Fibroblast of upper back skin (primary cell): ENCODE data around the gene WDR59.

Experiments
- DNase-seq: peaks from one replicate; pipeline ENCODE4 v3.0.0-alpha.2; 2013

The WDR59 gene

DNA sequence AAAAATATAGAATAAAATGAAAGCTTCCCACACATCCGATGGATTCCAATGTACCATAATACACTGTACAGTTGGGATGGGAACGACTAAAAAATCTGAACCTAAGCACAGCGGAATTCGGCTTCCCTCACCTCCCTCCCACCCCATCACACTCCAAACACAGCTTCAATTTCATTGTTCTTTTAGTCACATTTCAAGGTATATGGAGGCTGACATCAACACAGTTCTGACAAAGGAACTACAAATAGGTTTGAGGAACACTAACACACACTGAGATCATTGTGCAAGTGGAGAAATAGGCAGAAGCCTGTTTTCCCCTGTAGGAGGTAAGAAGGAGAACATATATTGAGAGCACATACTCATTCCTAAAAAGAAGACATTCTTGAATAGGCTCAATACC, 85.1 kb downstream of the WDR59 start:
- DNase-seq, result no peak

DNA sequence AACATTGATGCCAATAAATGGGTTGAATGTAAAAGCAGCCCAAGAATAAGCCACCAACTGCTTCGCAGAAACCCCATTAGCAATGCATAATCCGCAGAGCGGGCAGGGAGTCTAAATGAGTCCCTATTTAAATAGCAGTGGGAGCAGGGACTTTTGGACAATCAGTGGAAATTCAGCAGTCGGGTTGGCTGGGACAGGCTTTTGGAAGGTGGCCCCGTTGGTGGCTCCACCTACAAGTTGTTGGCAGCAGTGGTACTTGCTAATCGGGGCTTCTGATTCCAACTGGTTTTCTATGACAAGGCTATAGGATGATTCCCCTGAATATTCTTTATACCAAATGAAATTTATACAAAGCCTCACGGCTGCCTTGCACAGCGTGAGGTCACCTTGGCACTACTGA, 86.3 kb downstream of the WDR59 start:
- no peak for DNase-seq

DNA sequence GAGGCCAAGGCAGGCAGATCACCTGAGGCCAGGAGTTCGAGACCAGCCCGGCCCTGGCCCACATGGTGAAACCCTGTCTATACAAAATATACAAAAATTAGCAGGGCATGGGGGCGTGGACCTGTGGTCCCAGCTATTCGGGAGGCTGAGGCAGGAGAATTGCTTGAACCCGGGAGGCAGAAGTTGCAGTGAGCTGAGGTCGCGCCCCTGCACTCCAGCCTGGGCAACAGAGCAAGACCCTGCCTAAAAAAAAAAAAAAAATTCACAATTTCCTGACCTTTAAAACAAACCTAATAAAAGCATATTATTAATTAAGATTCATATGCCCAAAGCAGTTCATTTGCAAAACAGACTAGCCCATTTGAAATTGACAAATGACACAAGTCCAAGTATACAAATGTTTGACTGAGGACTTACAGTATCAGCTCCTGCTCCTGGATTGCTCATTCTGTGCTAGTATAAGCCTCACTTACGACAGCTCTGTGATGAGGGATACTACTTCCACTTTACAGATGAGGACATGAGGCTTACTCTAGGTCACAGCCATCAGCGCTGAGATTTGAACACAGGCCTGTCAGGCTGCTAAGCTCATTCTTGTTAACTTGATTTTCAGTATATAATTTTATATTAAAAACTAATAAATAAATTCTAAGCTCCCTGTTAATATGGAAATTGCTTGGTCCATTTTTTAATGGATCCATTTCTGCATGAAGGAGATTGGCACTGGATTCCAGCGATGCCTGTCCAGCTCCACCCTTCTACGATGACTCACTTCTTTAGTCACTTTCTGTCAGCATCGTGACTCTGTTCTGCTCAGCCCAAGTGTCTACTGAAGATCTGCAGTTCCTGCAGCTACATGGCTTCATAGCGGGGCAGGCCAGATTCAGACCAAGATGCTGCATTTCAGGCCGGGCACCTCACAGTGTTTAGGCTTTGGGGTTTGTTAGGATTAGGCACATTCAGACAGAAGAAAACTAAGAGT, 88.2 kb downstream of the WDR59 start:
- peak; percentile 30 for DNase-seq

- no peak for DNase-seq
Measured at GRCh38 chr16:74893541-74893940, 91.4 kb downstream of the WDR59 start.

DNA sequence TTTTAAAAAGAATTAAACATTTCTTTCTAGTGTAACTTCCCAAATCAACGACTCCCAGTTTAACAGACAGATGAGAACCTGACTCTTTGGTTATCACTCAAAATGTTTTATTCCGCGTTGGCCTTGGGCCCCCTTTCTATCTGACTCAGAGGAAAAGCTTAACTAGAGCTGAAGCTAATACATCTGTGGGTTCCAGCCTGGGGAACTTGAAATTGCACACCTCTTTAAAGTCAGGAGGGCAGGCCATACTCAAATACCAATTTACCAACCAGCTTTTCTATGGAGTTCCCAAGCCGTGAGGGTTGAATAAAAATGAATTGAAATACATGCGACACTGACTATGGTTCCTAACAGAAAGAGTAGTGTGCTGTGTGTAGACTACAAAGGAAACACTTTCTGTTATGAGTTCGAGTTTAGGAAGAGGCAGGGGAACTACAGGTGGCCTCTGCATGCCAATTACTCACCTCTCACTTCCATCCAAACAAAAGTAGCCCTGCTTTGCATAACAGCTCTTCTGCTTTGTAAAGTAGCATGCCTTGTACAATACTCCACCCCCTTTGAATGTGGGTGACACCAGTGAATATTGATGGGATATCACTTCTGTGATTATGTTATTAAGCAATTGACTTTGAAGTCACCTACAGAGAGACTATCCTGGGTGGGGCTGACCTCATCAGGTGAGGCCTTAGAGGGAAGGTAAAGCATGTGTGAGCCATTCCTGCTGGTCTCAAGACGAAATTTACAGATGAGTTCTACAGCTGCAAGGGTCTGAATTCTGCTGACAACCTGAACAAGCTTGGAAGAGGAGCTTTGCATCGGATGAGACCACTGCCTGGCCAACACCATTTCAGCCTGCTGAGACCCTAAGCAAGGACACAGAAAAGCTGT, 92.1 kb downstream of the WDR59 start:
- DNase-seq, result no peak

- DNase-seq, result no peak
Measured at GRCh38 chr16:74888888-74889287, 96.0 kb downstream of the WDR59 start.

DNA sequence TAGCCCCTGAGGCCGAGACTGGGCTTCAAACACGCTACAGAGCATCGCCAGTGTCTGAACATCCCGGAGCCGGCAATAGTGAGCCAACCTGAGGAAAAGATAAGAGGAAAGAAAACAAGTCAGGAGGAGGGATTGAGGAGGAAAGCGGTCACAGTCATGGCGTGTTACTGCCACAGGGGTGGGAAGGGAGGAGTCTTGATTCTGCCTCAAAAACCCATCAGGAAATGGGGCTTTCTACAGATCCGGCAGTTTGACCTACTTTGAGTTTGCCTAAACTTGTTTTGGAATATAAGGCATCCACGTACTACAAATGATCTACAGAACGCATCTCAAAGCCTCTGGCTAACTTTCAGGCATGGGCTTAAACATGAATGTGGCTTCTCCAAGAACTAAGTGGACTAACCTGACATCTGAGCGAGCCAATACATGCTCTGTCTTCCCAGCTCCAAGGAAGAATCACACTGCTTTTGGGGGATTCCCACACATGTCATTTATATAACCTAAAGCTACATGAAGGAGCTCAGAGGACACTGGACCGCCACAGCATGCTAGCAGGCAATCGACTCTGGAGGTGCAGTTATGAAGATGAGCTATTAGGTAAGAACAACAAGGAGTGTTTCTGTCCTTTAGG, 96.6 kb downstream of the WDR59 start:
- DNase-seq, result no peak

GRCh38 chr16:74887084-74887483, 97.8 kb downstream of the WDR59 start:
- DNase-seq, result no peak

GRCh38 chr16:74877706-74878105, 107.2 kb downstream of the WDR59 start:
- DNase-seq, result no peak

DNA sequence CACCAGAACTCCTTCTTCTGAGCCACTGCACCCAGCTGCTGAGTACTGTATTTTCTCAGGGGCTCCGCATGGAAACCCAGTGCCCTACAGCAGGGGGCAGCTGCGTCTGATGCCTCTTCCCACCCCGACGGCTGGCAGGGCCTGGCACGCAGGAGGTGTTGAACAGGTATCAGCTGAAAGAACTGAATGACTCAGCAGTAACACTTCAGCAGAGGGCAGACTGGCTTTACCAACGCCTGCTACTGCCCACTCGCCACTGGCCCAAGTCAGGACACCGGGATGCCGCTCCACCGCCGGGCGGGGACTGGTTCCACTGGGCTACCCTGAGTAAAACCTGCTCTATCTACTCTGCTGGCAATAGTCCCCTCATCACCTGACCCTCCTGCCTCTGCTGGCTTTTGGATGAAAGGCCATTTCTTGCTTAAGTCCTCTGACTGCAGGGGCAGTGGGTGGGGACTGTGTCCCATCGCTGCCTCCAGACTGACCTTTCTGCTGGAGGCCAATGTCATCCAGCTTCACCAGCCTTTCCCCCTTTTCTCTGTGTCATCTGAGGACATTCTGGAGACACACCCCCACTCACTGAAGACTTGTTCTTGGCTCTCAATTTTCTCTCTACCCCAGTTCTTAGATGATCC, 109.9 kb downstream of the WDR59 start:
- DNase-seq, result no peak

DNA sequence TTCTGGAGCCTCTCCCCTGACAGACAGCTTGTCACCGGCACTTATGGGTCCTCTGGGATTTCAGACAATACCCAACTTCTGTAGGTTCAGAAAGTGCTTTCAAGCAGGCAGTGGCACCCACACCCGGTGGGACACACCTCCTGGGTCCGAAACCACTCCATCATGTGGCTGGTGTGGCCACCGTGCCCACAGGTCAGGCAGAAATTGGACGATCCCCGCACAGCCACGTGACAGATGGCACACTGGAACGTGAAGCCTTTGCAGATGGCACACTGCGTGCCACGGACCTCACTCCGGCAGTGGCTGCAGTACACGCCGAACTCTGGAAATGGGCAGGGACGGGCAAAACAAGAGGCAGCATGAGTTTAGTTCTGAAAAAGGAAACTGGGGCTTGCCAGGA, 110.8 kb downstream of the WDR59 start:
- no peak for DNase-seq

DNA sequence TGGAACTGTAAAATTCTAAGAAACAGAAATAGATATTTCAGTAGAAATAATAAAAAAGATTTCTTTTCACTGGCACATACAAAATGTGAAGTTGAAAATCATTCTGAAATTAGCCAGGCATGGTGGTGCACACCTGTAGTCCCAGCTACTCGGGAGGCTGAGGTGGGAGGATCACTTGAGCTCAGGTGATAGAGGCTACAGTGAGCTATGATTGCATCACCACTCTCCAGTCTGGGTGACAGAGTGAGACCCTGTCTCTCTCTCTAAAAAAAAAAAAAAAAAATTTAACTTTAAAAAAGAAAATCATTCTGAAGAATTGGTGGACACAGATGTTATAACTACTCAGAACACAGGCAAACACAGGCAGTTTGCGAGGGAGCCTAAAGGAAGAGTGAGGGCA, 112.6 kb downstream of the WDR59 start:
- DNase-seq, result no peak

DNA sequence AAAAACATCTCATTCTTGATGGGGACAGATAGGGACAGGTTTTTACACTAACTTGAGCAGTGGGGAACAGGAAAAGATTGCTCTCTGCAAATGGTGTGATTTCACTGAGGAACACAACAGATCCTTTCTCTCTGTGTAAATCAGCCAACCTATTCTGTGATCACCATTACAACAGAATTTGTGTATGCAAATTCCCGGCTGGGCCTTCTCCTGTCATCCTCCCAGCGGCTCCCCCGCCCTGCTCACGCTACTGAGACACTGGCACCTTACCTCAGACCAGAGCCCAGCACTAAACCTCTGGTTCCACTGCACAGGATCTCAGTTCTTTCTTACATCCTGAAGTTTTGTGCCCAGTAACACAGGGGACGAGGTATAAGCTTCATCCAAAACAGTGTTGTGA, 113.3 kb downstream of the WDR59 start:
- DNase-seq, result no peak

- DNase-seq, result peak; percentile 40
Measured at GRCh38 chr16:74868501-74868900, 116.4 kb downstream of the WDR59 start.

GRCh38 chr16:74868035-74868434, 116.9 kb downstream of the WDR59 start:
- no peak for DNase-seq

- no peak for DNase-seq
Measured at GRCh38 chr16:74867281-74867849, 117.6 kb downstream of the WDR59 start.

GRCh38 chr16:74865922-74866598, 118.9 kb downstream of the WDR59 start:
- DNase-seq, result no peak

GRCh38 chr16:74862743-74863244, 122.1 kb downstream of the WDR59 start:
- DNase-seq, result peak; percentile 49

- DNase-seq, result no peak
Measured at GRCh38 chr16:74852500-74852875, 132.4 kb downstream of the WDR59 start.

DNA sequence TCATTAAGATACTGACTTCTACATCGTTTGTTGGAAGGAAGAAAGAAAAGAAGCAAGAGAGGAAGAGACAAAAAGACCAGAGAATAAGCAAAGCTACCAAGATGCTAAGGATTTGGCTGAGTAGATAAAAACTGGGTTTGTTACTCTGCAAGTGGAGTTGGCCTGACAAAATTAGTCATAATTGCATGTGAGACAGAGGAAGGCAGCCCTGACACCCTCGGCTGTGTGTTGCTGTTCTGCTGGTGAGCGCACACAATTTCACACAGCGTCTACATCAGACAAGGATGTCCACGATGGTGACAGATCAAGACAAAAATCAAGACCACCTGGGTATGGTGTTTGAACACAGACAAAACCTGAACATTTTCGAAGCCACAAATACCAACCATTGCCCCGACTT, 134.9 kb downstream of the WDR59 start:
- DNase-seq, result no peak

DNA sequence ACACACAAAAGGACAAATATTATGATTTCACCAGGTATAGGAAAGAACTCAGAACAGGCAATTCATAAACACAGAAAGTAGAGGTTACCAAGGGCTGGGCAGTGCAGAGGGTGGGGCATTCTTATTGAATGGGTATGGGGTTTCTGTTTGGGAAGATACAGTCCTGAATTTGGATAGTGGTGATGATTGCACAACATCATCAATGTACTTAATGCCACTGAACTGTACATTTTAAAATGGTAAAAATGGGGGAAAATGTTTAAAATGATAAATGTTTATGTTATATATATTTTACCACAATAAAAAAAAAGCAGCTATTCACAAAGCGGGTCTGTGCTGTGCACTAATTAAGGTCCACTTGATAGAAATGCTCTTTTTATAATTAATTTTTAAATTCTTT, 137.7 kb downstream of the WDR59 start:
- DNase-seq, result no peak

- DNase-seq, result no peak
Measured at GRCh38 chr16:74846714-74847113, 138.2 kb downstream of the WDR59 start.
